ENCODE results near the gene ACIN1.

- TF ChIP-seq CTCF (conservative IDR thresholded peaks at IDR 0.05) (no peak), EZH2 (IDR thresholded peaks at IDR 0.05; ENCODE audit: low read depth) (no peak)
Observed at GRCh38 chr14:23089498-23090253, 5.3 kb downstream of the ACIN1 start.
